NCI-H1048 (cell line): ENCODE results near the gene ANKRD36.
"Not testable (repeated sequence)": the region's sequence is repeated elsewhere in the genome, so short reads cannot be mapped to it uniquely, and the experiment has no call there.

Experiments used
- DNase-seq: peaks from one replicate; lab custom pipeline; 2025; lab: John Stamatoyannopoulos, UW

The ANKRD36 gene

DNA sequence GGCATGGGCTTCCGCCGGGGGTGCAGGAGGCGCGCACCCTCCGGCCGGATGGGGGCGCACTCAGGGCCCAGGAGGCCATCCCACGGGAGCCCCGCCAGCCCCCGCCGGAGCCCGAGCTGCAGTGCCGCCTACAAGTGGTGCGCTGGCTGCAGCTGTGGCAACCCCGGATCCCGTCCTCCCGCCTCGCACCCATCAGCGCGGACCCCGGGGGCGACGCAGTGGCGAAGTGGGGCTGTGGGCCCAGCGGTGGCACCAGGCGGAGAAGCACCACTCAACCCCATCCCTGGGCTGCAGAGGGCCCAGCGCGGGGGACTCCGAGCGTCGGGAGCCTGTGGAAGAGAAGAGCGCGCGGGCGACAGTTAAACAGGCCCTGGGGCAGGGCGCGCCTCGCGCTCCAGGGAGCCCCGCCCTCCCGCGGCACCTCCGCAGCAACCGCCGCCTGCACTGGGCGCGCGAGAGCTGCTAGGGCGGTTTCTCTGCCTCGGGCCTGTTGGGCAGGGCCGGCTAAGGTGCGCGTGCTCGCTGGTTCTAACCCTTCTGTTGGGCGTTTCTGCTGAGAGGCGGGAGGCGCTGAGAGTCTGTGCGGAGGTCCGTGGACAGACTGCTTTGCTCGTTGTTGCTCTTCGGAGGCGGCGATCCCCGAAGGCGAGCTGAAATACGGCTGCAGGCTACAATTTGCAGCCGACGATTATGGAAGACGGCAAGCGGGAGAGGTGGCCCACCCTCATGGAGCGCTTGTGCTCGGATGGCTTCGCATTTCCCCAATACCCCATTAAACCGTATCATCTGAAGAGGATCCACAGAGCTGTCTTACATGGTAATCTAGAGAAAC lies at the start of gene ANKRD36:
Gene ANKRD36, plus strand, starts transcription at position 104 of the 832 bp plus-strand sequence. Its CDS starts 587 bp downstream, at position 691.
- DNase-seq: not testable (repeated sequence)

DNA sequence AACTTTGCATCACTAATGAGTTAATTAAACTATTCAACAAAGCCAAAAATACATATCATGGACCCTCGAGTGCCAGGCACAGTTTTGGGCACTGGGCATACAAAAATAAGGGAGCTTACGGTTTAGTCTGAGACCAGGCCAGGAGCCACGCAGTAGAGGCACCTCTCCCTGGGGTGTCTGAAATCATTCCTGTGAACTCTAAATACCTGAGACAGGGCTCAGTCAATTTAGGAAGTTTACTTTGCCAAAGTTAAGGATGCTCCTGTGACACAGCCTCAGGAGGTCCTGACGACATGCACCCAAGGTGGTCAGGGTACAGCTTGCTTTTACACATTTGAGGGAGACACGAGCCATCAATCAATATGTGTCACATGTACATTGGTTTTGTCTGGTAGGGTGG lies 46.9 kb upstream of the ANKRD36 start:
- DNase-seq: not testable (repeated sequence)

DNA sequence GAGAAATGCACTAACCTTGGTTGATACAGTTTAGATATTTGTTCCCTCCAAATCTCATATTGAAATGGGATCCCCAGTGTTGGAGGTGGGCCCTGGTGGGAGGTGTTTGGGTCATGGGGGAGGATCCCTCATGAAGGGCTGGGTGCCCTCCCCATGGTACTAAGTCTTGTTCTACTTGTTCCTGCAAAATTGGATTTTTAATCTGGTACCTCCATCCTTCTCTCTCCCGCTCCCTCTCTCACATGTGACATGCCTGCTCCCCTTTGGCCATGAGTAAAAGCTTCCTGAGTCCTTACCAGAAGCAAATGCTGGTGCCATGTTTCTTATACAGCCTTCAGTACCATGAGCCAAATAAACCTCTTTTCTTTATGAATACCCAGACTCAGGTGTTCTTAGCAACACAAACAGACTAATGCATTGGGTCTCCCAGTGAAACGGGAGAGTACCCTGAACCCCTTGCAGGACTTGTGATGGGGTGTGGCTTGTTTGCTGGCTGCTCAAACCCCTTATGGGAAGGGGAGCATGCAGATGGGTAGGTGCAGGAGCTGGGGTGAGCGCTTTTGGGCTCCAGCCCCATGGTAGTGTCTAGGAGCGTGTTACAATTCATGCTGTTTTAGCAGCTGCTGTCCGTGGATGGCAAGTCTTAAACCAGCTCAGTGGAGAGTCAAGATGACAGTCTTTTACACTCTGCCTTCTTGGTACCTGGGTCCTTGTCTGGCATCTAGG lies 45.5 kb upstream of the ANKRD36 start:
- DNase-seq: no peak

DNA sequence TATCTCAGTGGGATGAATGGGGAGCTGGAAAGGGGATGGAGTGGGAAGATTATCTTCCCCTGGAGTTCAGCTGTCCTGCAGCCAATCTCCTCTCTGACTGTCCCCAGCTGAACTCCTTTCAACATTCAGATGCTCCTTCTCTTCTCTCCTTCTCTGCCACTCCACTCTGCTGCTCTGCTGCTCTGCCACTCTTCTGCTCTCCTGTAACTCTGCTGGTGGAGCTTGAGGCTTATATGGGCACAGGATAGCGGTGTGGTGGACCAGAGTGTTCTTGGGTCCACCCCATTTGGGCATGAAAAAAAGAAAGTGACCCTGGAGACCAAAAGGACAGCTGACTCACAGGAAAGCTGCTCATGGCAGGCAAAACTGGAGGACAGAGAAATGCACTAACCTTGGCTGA lies 44.9 kb upstream of the ANKRD36 start:
- DNase-seq: no peak

DNA sequence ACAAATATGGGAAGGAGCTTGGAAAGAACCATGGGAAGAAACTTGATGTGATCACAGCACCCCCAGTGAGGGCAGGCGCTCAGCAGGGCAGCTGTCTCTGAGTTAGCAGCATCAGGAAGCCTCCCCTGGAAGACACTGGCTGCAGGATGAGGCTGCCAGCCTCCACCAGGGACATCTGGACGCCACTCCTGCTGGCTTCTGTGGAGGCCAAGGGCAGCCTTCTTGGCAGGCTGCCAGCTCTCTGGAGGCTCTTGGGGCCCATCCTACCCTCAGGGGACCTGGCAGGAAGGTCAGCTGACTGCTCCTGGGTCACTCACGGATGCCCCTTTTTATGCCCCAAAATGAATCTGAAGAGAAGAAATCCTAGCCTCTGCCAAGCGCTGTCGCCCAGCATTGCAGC lies 44.2 kb upstream of the ANKRD36 start:
- DNase-seq: not testable (repeated sequence)

DNA sequence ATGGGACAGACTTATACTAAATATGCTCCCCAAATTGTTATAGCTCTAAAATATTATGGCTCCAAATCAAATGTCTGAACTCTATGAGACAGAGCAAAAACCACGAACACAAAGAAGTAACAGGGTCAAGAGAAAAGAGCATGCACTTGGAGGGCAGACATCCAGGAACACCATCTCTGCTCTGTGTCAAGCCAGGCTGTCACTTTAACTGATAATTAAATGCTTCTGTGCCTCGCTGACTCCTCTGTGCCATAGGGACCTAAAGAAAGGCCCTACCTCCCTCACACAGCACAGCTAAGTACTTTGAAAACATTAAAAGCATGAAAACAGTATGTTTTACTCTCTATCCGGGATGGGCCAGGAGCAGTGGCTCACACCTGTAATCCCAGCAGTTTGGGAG lies 42.0 kb upstream of the ANKRD36 start:
- DNase-seq: not testable (repeated sequence)

DNA sequence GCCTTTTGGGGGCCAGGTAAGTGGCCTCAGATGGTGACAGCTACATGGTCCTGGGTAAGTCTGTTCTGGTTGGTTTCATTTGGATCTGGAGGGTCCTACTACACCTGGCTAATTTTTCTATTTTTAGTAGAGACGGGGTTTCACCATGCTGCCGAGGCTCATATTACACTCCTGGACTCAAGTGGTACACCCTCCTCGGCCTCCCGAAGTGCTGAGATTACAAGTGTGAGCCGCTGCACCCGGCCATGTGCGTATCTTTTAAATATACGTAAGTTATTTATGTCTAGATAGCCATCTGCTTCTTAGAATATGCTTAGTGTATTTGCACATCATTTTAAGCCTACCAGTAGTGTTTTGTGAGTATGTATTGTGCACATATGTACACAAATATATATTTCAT lies 35.7 kb upstream of the ANKRD36 start:
- not testable (repeated sequence) for DNase-seq

DNA sequence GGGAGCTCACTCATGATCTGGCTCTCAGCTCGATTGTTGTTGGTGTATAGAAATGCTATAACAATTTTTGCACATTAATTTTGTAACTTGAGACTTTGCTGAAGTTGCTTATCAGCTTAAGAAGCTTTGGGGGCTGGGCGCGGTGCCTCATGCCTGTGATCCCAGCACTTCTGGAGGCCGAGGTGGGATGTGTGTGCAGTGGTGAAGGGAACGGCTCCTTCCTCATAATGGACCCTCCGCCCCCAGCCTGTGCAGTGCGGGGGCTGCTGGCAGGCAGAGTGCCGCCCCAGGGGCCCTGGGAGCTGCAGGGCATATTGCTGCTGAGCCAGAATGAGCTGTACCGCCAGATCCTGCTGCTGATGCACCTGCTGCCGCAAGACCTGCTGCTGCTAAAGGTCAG lies 32.1 kb upstream of the ANKRD36 start:
- DNase-seq: not testable (repeated sequence)

DNA sequence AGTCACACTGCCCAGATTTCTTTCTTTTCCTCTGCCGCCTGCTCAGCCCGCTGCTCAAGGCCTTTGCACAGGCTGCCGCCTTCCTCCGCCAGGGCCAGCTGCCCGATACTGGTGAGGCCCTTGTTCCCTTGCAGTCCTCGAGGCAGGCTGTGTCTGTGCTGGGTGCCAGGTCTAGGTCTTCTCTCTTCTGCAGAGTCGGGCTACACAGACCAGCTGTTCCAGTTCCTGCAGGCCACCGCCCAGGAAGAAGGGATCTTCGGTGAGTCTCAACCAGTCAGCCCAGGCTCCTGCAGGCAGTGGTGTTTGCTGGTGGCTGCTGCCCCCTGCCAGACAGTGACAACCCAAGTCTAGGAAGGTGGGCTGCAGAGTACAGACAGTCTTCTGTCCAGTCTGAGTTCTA lies 30.7 kb upstream of the ANKRD36 start:
- not testable (repeated sequence) for DNase-seq

DNA sequence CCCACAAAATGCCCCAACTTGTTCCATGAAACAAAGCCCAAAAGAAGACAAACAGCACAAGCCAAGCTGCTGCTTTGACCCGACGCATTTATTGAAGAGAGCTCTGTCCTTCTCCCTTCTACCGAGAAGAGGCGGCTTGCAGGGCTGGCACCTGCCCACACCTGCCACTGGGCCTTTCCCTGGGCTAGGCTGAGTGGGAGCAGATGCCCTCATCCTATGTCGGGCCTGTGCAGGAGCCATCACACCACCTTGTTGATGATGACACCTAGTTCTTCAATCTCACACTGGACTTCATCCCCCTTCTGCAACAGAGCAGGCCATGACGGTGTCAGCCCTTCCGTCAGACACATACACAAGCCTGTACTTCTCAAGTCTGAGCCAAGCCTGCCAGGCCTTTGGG lies 29.4 kb upstream of the ANKRD36 start:
- DNase-seq: not testable (repeated sequence)

DNA sequence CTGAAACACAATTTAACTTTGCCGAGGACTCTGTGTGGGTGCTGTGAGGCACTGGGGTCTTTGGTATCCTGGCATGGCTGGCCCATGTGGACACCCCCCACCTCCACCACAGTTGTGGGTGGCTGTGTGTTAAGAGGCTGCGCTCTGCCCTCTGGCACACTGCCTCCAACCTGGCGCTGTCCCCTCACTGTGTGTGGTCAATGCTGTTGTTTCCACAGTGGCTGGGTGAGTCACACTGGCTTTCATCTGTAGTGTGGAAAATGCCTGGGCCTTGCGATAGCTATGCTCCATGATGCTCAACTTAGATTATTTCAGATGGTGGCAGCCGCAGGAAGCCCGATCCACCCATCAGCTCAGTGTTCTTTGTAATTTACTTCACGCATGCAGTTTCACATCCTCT lies 27.9 kb upstream of the ANKRD36 start:
- DNase-seq: not testable (repeated sequence)

DNA sequence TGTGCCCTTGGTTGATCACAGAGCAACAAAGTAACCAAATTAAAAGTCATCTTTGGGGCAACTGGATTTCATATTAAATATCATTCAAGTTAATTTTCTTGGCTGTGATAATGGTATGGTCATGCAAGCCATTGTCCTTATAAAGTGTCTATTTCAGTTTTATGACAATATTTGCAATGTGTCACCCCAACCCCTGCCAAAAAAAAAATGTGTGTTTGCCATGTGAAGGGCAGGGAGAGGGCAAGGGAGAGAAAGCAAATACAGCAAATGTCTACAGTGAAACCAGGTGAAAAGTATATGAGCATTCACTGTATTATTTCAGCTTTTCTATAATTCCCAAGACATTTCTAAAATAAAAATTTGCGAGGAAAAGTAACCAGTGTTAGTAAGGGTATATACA lies 24.2 kb upstream of the ANKRD36 start:
- not testable (repeated sequence) for DNase-seq

DNA sequence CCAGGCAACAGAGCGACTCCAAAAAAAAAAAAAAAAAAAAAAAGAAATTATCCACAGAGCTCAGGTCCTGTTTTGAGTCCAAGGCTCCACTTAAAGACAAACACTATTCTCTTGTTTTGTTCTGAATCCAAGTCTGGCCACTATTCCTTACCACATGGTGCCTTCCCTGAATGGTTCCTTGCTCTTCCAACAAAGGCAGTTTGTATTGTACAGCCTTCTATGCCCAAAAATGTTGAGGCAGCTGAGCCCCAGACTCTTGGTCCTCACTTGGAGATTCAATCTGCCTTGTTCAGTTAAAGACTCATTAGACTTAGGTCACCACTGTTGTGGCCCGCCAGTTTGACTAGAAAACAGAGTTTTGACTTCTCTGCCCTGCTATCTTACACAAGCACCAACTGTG lies 20.0 kb upstream of the ANKRD36 start:
- not testable (repeated sequence) for DNase-seq

DNA sequence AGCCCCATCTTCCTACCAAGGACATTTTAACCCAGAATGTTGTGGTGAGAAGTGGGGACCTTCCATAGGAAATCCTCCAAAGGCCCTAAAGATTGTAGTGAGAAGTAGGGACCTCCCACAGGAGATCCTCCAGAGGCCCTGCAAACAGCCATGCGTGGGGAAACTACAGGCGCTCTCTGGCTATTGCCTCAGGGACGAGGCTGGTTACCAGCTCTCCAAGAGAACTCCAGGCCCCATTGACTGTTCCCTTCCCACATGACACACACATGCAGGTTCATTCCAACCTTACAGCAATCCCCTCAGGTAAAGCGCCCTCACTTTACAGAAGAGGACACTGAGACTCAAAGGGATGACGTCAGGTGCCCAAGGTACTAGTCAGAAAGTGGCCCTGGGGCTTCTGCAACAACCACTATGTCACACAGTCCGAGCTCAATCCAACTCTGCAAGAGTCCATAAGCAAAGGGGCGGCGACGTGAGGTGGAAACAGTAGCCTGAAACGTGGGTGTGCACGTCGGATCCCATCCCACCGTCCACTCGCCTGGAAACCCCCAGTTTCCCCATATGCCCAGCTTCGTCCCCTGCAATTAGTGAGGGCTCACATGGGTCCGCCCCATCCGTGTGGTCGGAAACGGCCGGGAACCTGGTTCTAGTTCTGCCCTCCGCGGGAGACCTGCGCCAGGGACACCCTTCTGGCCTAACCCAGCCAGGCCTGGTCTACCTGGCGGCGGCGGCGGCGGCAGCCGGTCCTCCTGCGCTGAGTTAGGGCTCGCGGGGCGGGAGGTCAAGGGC lies 18.8 kb upstream of the ANKRD36 start:
- not testable (repeated sequence) for DNase-seq

DNA sequence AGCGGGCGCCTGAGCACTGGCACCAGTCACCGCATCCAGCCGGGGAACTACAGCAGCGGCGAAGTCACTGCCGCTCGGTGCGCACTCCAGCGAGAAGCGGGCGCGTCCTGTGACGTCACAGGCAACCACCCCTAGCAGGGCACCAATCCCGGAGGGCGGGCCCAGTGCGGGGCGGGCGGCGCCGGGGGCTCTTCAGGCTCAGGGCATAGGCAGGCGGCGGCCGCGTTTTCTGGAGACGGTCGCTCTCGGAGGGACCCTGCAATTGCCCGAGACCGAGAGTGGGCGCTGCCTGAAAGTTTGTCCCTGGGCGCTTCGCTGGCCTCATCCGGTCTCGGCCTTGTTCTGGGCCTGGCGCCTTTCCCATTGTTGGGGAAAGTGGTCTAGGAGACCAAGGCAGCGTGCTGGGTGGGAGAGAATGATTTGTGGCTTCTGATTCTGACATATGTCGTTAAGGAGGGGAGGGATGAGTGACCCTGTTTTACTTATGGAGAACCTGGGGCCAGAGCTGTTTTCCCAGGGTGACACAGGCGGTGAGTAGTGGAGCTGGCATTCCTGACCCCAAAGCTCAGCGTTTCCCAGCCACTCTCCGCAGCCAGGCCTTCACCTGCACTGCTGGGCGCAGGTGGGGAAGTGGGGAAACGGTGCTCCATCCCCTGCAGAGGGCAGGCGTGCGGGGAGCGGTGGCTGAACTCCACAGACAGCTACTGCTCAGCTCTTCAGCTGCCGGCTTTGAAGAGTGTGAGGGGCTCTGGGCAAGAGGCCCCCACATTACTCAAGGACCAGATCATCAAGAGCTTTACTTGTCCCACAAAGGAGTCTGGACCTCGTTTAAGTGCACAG lies 18.0 kb upstream of the ANKRD36 start, which contains the start of gene FAHD2B:
Gene FAHD2B, minus strand, starts transcription at position 111 of the 840 bp plus-strand sequence. CDS start 3,176 bp downstream, outside the sequence.
- DNase-seq: not testable (repeated sequence)

DNA sequence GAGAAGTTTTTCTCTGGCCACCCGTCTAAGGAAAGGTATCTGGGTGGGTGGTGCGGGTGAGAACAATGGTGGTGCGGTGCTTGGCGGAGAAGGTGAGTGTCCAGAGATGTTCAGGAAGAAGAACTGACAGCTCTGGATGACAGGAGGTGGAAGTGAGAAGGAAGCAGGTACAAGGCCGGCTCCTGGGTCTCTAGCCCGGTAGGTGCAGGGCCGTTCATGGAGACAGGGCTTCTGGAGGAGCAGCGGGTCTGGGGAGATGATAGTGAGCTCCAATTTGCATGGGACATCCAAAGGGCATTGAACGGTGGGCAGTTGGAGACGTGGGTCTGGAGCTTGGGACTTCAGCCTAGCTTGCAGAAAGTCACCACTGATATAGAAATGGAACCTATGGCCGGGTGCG lies 17.3 kb upstream of the ANKRD36 start:
- DNase-seq: no peak

DNA sequence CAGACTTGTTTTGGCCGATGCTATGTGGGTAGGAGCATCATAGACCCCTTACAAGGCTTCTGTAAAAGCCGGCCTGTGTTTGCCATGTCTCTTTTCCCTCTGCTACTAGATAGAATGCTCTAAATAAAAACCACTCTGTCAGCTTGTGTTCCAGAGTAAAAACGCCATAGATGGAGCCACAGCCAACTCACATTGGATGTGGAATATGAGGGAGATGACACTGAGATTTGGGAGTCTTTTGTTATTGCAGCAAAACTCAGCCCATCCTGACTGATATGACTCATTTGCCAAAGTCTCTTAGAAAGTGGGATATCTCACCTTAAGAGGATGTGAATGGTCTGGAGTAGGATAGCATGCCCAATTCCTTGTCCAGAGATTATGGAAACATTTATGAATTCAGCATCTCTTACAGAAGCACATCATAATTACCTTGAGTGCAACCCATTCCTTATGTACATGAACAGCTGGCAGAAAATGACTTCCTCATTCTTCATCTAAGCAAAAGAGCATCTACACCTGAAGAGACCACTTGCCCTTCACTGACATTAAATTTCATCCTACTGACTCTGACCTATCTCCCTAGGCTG lies 14.1 kb upstream of the ANKRD36 start:
- DNase-seq: not testable (repeated sequence)

DNA sequence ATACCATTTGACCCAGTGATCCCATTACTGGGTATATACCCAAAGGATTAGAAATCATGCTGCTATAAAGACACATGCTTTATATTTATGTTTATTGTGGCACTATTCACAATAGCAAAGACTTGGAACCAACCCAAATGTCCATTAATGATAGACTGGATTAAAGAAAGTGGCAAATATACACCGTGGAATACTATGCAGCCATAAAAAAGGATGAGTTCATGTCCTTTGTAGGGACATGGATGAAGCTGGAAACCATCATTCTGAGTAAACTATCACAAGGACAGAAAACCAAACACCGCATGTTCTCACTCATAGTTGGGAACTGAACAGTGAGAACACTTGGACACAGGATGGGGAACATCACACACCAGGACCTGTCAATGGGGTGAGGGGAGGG lies 6.1 kb upstream of the ANKRD36 start:
- not testable (repeated sequence) for DNase-seq

DNA sequence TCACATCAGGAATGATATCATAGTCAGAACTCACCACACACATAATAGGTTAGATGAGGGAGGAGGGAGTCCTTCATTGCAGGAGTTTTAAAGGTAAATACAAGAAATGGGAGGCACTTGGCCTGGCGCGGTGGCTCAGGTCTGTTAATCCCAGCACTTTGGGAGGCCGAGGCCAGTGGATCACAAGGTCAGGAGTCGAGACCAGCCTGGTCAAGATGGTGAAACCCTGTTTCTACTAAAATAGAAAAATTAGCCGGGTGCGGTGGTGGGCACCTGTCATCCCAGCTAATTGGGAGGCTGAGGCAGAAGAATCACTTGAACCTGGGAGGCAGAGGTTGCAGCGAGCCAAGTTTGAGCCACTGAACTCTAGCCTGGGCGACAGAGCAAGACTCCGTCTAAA lies 1.7 kb upstream of the ANKRD36 start:
- not testable (repeated sequence) for DNase-seq

DNA sequence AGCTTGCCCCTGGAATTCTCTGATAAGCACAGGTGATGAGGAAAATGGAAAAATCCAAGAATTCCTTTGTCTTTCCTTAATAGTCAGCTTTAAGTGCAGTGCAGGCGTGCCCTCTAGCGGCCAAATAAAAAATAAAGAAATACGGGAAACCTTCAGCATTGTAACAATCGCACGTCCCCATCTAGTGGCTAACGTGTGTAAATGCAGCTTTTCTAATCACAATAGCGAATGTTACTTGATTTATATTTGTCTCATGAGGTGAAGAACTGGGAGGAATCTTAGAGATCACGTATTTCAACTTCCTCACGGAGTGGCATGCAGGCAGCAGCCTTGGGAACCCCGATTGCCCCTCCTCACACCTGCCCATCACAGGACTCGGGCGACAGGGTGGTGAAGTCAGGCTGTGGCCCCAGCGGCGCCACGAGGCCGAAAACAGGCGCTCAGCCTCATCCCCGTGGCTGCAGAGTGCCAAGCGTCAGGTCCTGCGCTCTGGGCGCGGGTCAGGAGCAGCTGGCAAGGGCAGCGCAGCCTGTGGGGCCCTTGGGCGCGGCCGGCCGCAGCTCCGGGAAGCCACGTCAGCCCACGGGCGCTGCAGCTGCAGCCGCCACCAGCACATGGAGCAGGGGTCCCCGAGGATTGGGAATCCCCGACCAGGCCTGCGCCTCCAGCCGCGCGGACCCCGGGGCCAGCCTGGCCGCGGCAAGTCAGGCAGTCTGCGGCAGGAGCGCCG lies 468 bp upstream of the ANKRD36 start:
- DNase-seq: not testable (repeated sequence)
